ENCODE results near the gene SORCS3. TPM values are rescaled to one million over a fixed set of nuclear protein-coding genes. Genes with fewer than 3 reads are reported as not detected.
A peak's percentile ranks its signal among the peaks of the same experiment; 100 is the strongest.

SORCS3 gene
- total and polyA plus RNA-seq, 10 of the 15 experiments (the other 5 are each of a cell fraction or from before 2014, with no cell fraction given), result 0.01 to 0.04 (median 0.02) TPM; not detected in 7

- no TSS peak for BruUV-seq (replicated peaks)
- SMC1A ChIA-PET (ENCODE audit: uncharacterized antibody, unreplicated experiment), result no interaction called here
- H4K20me1 ChIP-seq (ENCODE audit: control insufficient read depth, insufficient read depth), result no peaks in the 10 kb centered on the region
- POLR2A ChIA-PET, result no interaction called here
- no peak overlapping the region for H3K9ac ChIP-seq (ENCODE audit: control insufficient read depth, insufficient read depth, low read length)
- no peak overlapping the region for H3K4me2 ChIP-seq (ENCODE audit: control insufficient read depth, insufficient read depth)
- RAD21 ChIA-PET (ENCODE audit: unreplicated experiment), result no interaction called here
- no peak overlapping the region for H3K4me3 ChIP-seq
- no peak overlapping the region for H2AFZ ChIP-seq (ENCODE audit: control insufficient read depth, low read depth, low read length)
- FAIRE-seq (no peak), ATAC-seq (peak; percentile 45; the same call in 2 of the 3 replicates), DNase-seq (ENCODE audit: low read depth, low spot score) (no peak)
- no peak overlapping the region for H3K27ac ChIP-seq (ENCODE audit: control insufficient read depth, insufficient read depth)
- no peaks in the 10 kb centered on the region; a peak in 1 of 4 replicates for H3K27me3 ChIP-seq (replicated peaks in 1 of 2; ENCODE audit: control insufficient read depth in 2 of 2, insufficient read depth in 2 of 2, low read length in 1 of 2)
- no peaks in the 10 kb centered on the region for H3K4me1 ChIP-seq (ENCODE audit: control insufficient read depth, insufficient read depth, low read length)
- WGBS (ENCODE audit: insufficient coverage, insufficient replicate concordance, low lambda C conversion rate, missing lambda C conversion rate), result 8% methylated on average over 3 of the region's 3 CpGs
- H3K79me2 ChIP-seq (ENCODE audit: control insufficient read depth, insufficient read depth, low read length), result no peaks in the 10 kb centered on the region
- CTCF ChIA-PET, result interaction anchor here (1.0 kb wide), 1 partner anchor 20 kb away, joined by 3 read pairs; no protein-coding TSS in a partner anchor
- no peaks in the 10 kb centered on the region for H3K36me3 ChIP-seq (ENCODE audit: control insufficient read depth in 2 of 2, insufficient read depth in 2 of 2, low read length in 1 of 2)
- no peaks in the 10 kb centered on the region for H3K9me3 ChIP-seq (replicated peaks; ENCODE audit: control insufficient read depth, insufficient read depth, low read length)
- intact Hi-C loops (cut with micrococcal nuclease; ENCODE audit: unreplicated experiment), result no loop called here
- in situ Hi-C loops (cut with MboI), result no loop called here
- no peak for TF ChIP-seq SUZ12 (IDR thresholded peaks at IDR 0.05; ENCODE audit: unreplicated experiment)
- TF ChIP-seq KAT2A (conservative IDR thresholded peaks at IDR 0.05; ENCODE audit: control insufficient read depth, low read depth, low read length), result no peak
- no peak for TF ChIP-seq ZBTB11 (CRISPR knock-in tag; IDR thresholded peaks at IDR 0.05)
- no peak for TF ChIP-seq ATF3 (IDR thresholded peaks at IDR 0.05; ENCODE audit: borderline replicate concordance, extremely low read depth, low read depth, low read length)
- TF ChIP-seq, protein P1, sequence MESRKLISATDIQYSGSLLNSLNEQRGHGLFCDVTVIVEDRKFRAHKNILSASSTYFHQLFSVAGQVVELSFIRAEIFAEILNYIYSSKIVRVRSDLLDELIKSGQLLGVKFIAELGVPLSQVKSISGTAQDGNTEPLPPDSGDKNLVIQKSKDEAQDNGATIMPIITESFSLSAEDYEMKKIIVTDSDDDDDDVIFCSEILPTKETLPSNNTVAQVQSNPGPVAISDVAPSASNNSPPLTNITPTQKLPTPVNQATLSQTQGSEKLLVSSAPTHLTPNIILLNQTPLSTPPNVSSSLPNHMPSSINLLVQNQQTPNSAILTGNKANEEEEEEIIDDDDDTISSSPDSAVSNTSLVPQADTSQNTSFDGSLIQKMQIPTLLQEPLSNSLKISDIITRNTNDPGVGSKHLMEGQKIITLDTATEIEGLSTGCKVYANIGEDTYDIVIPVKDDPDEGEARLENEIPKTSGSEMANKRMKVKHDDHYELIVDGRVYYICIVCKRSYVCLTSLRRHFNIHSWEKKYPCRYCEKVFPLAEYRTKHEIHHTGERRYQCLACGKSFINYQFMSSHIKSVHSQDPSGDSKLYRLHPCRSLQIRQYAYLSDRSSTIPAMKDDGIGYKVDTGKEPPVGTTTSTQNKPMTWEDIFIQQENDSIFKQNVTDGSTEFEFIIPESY (IDR thresholded peaks at IDR 0.05), result no peak
- no peak for TF ChIP-seq TCF7 (IDR thresholded peaks at IDR 0.05; ENCODE audit: borderline replicate concordance)
- no peak for TF ChIP-seq NR2F1 (conservative IDR thresholded peaks at IDR 0.05)
- TF ChIP-seq, protein P2, sequence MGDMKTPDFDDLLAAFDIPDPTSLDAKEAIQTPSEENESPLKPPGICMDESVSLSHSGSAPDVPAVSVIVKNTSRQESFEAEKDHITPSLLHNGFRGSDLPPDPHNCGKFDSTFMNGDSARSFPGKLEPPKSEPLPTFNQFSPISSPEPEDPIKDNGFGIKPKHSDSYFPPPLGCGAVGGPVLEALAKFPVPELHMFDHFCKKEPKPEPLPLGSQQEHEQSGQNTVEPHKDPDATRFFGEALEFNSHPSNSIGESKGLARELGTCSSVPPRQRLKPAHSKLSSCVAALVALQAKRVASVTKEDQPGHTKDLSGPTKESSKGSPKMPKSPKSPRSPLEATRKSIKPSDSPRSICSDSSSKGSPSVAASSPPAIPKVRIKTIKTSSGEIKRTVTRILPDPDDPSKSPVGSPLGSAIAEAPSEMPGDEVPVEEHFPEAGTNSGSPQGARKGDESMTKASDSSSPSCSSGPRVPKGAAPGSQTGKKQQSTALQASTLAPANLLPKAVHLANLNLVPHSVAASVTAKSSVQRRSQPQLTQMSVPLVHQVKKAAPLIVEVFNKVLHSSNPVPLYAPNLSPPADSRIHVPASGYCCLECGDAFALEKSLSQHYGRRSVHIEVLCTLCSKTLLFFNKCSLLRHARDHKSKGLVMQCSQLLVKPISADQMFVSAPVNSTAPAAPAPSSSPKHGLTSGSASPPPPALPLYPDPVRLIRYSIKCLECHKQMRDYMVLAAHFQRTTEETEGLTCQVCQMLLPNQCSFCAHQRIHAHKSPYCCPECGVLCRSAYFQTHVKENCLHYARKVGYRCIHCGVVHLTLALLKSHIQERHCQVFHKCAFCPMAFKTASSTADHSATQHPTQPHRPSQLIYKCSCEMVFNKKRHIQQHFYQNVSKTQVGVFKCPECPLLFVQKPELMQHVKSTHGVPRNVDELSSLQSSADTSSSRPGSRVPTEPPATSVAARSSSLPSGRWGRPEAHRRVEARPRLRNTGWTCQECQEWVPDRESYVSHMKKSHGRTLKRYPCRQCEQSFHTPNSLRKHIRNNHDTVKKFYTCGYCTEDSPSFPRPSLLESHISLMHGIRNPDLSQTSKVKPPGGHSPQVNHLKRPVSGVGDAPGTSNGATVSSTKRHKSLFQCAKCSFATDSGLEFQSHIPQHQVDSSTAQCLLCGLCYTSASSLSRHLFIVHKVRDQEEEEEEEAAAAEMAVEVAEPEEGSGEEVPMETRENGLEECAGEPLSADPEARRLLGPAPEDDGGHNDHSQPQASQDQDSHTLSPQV (IDR thresholded peaks at IDR 0.05), result no peak
- no peak for TF ChIP-seq ZNF687 (IDR thresholded peaks at IDR 0.05)
Measured at GRCh38 chr10:104903433-104903832, 262.3 kb downstream of the SORCS3 start.

All from GM12878 (cell line).